HG03354 (cell line): ENCODE measurements around the gene TPM2.

Experiments used
- ATAC-seq: cut with Tn5 transposase; IDR thresholded peaks from one replicate; pipeline ENCODE4 v1.9.1; 2021; ENCODE audit warnings: mild to moderate bottlenecking; ENCODE audit not compliant: unreplicated experiment, poor library complexity, severe bottlenecking

The TPM2 gene

DNA sequence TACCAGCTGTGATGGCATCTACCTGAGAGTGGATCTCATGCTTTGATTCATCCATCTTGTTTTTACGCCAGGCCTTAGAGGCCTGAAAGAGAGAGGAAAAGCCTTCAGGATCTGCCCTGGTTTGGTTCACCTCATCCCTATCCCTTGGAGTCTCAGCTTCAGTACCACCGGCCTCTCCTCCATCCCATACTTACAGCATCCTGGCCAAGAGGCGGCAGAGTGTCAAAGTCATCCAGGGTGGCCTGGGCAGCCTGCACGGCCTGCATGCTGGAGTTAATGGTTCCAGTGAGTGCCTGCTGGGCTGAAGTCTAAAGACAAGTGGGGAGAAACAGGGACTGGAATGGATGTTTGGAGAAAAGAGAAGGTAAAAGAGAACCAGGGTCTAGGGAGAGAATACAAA lies 29.8 kb upstream of the TPM2 start:
- ATAC-seq = no peak

DNA sequence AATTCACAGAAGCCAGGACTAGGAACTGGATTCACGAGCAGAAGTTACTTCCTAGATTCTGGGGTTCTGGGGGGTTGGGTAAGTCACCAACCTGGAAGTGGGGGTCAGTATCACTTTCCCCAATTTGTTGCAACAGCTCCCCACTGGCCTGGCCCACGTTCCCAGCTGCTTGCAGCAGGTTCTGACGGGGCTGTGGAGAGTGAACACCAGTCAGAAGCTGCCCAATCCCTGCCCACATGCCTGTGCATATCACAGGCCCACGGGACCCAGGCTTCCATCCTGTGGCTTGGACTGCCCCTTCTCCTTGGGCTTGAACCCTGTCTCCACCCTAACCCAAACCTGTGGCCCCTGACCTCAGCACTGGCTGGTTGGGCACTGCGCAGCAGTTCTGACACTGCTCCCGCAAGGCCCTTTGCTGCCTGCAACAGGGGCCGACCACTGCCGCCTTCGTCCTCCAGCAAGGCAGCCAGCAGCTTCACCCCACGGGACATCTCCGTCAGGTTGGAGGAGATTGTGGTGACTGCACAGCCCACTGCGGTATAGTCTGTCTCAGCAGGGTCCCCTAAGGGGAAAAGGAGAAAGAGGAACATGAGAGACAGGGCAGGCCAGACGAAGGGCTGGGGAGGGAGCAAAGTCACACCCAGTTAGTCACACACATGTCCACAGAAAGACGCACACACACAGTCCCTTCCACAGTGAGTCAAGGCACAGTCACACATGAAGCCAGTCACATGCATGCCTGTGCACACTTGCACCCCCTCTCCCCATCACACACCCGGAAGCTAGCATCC lies 29.2 kb upstream of the TPM2 start:
- ATAC-seq = no peak

- ATAC-seq = no peak
Observed at GRCh38 chr9:35717132-35717870, 27.6 kb upstream of the TPM2 start.

- ATAC-seq = no peak
Observed at GRCh38 chr9:35716230-35716629, 26.5 kb upstream of the TPM2 start.

- ATAC-seq = no peak
Observed at GRCh38 chr9:35714579-35715252, 25.0 kb upstream of the TPM2 start.

GRCh38 chr9:35714123-35714522 lies 24.4 kb upstream of the TPM2 start:
- ATAC-seq = no peak

GRCh38 chr9:35713578-35713977 lies 23.9 kb upstream of the TPM2 start:
- ATAC-seq = no peak

GRCh38 chr9:35712762-35713400 lies 23.2 kb upstream of the TPM2 start:
- ATAC-seq = no peak

- ATAC-seq = no peak
Observed at GRCh38 chr9:35711501-35712428, 22.0 kb upstream of the TPM2 start.

GRCh38 chr9:35710818-35711500 lies 21.2 kb upstream of the TPM2 start:
- ATAC-seq = no peak

DNA sequence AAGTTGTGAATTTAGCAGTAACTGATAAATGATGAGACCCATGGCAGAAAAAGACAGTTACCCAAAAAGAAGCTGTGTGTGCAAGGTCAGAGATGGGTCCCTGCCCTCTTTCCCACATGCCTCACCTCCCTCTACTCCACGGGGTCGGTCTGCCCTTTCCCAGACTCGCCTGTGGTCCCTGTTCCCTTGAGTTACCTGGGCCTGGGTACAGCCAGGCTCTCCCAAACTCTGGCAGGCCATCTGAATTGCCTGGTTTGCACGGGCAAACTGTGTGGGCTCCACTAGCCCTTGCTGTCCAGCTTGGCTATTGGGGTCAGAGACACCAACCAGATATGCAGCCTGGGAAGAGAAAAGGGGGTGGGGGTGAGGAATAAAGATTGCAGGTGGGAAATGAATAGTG lies 18.4 kb upstream of the TPM2 start:
- ATAC-seq = no peak

DNA sequence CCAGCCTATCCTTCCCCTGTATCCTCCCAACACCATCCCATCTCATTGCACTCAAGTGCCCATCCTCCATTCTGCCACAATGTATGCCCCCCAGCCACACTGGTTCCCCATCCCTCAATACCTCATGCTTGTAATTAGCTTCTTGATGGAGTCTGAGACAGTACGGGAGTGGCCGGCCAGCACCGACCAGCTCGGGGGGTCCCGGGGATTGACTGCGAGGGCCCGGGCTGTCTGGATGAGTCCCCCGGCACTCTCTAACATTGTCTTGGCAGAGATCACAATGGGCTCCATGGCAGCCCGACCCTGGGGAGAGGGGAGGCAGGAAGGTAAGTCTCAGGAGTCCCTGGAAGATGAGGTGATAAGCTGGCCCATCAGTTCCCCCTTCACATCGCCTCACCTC lies 17.2 kb upstream of the TPM2 start:
- ATAC-seq = no peak

GRCh38 chr9:35705836-35706430 lies 16.2 kb upstream of the TPM2 start:
- no peak for ATAC-seq

DNA sequence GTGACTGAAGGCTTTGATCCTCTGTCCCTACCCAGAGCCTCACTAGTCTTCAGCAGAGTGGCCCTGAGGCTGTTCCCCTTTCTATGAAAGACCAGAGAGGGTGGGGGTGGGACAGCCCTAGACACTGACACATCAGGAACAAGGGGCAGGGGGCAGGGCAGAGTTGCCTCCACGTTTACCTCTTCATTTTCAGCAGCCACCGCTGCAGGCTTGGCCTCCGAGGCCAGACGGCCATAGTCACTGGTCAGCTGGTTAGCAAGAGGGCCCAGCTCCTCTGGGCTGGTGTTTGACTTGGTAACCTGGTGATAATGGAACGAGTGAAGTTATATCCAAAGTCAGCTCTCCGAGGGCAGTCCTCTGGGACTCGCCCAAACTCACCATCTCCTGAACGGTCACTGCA lies 15.6 kb upstream of the TPM2 start:
- ATAC-seq = no peak

- no peak for ATAC-seq
Observed at GRCh38 chr9:35703906-35704672, 14.4 kb upstream of the TPM2 start.

DNA sequence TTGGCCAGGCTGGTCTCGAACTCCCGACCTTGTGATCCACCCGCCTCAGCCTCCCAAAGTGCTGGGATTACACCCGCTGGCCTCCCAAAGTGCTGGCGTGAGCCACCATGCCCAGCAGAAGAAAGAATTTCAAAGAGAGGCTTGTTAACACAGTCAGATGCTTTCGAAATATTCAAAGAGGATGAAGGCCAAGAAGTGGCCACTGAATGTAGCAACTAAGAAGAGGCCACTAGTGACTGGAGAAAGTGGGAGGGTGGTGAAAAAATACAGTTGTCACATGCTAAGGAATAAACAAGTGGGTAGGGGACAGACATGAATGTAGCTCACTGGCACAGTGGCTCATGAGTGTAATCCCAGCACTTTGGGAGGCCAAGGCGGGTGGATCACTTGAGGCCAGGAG lies 13.0 kb upstream of the TPM2 start:
- no peak for ATAC-seq

- no peak for ATAC-seq
Observed at GRCh38 chr9:35700942-35701341, 11.2 kb upstream of the TPM2 start.

GRCh38 chr9:35700031-35700430 lies 10.3 kb upstream of the TPM2 start:
- no peak for ATAC-seq
